Stimulated activated CD8-positive, alpha-beta memory T cell treated with anti-CD3 and anti-CD28 coated beads, Interleukin-2, amount 100 ng/mL, for 48 hours (primary cell): ENCODE data around the gene NR2C1.

Experiments used
- DNase-seq, 2 donors: peaks; one replicate each; pipeline ENCODE4 v3.0.0-alpha.2; 2020; ENCODE audit warnings: low read depth in 2 of 2

NR2C1 gene

DNA sequence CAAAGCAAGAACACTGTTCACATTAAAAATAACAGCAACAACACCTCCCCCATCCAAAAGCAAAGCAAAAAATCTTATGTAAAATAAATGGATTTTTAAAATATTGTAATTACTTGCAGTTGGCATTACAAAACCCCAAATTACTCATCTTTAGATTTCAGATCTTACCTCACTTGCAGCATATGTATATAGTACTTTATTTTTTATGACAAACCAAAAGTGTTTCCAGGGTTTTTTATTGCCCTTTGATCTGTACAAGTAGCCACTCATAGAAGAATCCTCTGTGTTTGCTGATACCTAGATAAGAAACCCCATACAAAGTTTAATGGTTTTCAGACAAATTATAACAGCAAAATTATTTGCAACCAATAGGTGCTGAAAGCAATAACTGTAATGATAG, 12.2 kb upstream of the NR2C1 start:
- DNase-seq: no peak

DNA sequence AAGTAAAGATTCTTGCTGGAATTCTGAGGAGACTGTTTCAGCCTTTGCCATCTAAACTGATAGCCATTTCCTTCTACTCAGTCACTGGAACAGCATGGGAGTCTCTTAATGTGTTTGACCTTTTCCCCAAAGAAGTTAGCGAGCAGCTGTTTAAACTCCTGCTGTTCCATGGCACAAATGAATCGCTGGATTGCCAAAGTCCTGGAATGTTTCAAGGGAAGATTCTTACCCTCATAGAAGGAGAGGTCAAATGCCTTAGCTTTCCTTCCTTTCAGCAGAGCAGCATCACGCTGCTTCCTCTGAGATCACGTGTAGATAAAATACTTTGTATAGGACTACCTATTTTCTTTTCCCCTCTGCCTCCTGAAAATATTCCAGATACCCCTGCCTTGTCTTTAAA, 10.5 kb upstream of the NR2C1 start:
- no peak for DNase-seq

DNA sequence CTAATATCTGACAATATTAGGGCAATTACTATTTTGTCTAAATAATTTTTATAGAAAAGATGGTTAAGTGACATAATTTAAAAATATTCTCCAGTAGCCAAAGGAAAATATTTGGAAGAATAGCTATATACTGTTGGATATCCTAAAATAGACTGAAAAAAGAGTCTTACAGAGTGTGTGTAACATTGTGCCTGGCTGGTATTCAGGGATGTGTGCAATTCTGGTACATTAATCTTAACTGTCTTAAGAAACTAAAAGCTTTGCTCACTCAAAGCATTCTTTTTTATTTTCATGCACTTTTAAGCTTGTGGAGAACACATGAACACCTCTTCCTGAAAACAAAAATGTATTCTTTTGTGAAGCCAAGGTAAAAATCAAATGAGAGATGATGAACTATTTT, 10.1 kb upstream of the NR2C1 start:
- no peak for DNase-seq

DNA sequence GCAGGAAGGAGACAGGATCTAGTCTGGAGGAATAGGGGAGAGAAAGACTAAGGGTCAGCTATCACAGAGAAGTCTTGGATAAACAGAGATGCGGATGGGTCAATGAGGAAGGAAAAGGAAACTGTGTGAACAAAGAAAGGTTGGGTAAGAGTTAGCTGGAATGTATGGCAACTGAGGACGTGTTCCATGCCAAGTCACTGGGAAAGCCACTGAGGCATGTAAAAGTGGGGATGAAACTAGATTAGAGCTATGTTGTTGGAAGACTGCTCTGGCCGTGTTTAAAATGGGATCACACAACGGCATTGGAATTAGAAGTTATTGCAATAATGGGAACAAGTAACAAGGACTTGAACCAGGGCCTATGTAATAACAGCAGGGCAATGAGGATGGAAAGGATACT, 3.9 kb upstream of the NR2C1 start:
- DNase-seq: no peak

DNA sequence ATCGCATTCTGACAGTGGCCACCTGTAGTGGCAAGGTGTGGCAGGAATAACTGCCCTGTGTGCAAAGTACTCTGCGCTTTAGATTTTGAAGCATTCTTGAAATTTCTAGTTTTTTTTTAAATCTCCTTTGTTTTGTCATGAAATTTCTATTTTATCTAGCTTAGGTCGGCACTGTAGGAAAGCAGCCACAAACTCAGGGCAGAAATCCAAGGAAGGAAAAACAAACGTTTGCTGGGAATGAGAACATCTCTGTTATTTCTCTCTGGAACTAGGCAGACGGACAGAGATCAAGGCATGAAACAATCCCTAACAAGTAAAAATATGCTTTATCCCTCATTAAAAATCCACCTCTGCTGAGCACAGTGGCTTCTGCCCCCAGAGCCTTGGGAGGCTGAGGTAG, 1.3 kb upstream of the NR2C1 start:
- no peak for DNase-seq

DNA sequence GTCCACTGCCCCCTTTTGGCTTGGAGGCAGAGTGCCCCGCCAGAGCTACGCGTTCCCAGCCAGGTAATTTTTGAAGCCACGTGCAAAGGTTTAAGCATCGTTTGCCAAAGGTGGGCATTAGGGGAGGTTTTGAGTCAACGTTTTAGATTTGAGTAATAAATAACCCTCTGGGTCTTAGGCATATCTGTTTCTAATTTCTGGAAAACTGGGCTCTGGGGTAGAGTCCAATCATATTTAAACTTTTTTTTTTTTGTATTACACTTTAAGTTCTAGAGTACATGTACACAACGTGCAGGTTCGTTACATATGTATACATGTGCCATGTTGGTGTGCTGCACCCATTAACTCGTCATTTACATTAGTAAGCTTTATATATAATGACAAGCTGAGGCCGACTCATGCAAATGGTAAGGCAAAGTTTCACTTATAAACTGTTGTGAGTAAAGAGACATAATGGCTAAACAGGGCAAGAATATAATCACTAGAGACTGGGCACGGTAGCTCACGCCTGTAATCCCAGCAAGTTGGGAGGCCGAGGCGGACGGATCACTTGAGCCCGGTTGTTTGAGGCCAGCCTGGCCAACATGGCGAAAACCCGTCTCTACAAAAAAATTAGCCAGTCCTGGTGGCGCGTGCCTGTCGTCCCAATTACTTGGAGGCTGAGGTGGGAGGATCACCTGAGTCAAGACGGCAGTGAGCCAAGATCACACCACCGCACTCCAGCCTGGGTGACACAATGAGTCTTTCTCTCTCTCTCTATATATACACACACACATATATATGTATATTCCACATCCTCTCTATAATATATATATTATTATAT, 491 bp upstream of the NR2C1 start:
- DNase-seq: peak in 1 of 2 donors; percentile 83

DNA sequence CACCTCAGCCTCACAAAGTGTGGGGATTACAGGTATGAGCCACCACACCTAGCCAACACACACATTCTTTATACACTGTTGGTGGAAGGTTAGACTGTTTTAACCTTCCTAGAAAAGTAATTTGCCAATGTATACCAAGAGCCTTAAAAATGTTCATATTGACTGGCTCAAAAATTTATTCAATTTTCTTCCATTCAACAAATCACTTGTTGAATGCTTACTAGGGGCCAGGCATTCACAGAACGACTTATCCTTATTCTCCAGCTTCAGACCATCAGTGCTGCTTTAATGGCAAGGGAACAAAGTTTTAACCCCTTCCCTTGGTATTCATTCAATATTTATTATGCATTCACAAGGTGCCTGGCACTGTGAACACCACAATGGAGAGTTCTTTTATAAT, 3.0 kb downstream of the NR2C1 start:
- no peak for DNase-seq

DNA sequence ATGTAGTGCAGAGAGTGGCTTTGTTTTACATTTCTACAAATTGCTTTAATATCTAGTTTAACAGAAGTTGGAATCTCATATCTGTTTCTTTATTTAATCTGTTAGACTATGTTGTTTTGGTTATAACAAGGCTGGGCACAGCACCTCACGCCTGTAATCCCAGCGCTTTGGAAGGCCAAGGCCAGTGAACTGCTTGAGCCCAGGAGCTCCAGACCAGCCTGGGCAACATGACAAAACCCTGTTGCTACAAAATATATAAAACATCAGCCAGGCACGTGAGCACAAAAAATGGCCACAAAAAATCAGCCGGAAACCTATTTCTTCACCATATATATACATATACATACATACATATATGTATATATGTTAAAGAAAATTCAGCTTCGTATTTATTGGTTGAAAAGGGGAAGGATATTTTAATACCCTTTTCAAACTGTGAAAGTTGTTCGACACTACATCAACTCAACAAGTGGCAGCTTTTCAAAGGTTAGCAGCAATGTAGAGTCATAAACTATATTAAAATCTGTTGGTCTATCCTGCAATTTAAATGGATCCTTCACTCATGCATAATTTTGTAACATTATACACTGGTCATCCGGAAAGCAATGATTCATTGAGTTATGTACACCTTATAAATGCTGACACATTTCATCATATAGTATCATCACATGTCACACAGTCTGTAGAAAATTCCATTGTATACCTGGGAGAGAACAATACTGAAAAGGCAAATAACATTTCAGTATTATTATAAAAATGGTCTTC, 7.1 kb downstream of the NR2C1 start:
- DNase-seq: no peak

DNA sequence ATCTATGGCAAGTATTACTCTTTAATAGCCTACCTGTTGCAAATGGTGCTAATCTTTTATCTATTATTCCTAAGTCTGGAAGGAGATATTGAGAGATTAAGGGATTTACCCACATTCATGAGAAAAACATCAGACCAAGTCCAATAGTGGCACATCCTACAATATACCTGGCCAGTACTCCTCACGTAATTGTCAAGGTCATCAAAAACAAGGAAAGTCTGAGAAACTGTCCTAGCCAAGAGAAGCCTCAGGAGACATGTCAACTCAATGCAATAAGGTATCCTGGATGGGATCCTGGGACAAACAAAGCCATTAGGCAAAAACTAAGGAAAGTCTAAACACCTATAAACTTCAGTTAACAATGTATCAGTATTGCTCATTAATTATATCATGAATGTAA, 12.5 kb downstream of the NR2C1 start:
- no peak for DNase-seq

DNA sequence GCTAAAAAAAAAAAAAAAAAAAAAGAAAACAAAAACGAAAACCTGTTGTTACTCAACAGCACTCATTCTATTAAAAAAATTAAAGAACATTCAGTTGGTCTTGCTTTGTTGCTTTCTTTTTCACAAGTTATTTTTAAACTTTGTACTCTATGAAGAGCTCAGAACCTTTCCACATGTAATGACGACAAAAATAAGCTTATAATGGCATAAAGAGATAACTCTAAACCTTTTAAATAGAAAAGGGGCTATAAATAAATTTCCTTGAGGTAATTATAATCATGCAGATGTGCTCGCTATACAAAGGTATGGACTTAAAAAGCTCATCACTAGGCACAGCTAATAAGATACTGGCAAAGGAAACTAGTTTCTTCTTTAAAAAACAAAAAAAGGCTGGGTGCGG, 13.4 kb downstream of the NR2C1 start:
- DNase-seq: no peak

DNA sequence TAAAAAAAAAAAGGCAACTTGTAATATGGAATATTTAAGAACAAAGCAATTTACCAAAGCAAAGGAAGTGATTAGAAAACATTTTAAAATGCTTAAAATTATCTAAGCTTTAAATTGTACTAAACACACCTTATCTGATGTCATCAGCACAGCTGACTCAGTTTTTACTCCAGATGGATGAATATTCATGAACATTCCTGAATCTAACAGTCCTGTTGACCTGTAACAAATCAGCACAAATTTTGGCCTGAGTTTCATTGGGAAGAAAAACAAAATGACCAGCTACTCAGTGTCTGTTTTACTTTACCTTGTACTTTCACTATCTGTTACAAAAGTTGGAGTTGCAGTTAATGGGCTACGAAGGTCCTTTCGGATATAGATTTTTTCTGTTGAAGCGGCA, 16.0 kb downstream of the NR2C1 start:
- DNase-seq: no peak

DNA sequence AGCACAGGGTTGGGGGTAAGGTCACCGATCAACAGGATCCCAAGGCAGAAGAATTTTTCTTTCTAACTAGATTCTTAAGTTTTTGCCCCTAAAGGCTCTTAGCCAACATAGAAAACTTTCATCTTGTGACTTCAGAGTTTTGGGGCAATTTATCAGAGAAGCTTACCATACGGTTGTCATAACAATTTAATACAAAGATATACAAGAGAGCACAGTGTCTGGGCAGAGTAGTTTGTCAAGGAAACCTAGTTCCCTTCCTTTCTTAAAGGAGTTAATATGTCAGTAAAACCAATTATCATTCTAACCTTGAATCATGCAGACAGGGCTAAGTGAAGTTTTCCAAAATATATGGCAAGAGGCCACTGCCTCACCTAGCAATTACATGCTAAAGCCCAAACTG, 18.4 kb downstream of the NR2C1 start:
- DNase-seq: no peak

DNA sequence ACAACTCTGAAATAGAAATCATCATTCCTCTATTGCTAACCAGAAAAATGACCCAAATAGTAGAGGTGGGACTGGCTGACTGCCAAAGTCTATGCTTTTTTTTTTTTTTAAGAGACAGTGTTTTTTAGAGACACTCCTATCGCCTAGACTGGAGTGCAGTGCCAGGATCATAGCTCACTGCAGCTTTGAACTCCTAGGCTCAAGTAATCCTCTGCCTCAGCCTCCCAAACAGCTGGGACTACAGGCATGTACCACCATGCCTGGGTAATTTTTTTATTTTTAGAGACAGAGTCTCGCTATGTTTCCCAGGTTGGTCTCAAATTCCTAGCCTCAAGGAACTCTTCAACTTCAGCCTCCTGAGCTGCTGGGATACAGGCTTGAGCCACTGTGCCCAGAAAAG, 19.2 kb downstream of the NR2C1 start:
- DNase-seq: no peak

DNA sequence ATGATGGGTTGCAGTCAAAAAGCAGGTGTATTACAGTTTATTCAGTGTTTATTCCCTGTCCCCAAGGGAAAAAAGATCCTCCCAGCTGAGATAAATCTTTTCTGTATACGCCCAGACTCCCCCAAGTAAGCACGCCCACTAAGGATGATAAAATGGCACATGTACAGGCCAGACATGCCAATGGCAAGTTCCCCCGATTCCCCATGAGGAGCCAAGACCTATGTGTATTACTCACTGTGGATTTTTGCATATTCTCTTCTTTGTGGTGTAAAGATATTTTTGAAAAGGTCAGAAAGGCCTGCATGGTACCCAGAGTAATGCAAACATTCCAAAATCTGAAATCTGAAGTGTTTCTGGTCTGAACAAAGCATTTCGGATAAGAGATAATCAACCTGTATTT, 22.2 kb downstream of the NR2C1 start:
- DNase-seq: no peak

DNA sequence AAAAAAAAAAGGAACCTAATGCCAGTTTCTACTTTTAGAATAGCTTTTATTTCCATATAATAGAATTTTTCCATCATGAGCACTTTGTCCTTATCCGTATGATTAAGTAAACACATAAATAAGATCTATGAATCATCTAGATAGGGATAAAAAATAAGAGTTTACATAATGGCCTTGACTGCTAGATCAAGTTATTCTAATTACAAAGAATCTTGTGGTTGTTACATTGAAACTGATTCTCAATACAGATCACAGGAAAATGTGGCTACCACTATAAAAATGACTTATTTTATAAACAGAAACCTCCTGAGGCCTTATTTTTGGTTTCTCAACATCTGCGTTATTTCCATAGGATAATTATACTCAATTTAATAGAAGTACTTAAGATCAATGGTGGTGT, 35.5 kb downstream of the NR2C1 start:
- no peak for DNase-seq

DNA sequence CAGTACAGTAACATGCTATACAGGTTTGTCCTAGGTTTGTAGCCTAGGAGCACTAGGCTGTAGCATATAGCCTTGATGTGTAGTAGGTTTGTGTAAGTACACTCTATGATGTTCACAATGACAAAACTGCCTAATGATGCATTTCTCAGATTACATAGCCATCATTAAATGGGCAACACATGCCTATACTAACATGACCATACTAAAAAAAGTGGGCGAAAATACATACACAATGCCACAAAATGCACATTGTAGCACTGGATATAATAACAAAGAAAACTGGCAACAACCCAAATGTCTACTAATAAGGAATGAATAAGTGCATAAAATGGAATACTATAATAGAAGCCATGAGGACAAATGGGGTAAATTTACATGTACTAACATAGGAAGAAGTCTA, 38.7 kb downstream of the NR2C1 start:
- no peak for DNase-seq

DNA sequence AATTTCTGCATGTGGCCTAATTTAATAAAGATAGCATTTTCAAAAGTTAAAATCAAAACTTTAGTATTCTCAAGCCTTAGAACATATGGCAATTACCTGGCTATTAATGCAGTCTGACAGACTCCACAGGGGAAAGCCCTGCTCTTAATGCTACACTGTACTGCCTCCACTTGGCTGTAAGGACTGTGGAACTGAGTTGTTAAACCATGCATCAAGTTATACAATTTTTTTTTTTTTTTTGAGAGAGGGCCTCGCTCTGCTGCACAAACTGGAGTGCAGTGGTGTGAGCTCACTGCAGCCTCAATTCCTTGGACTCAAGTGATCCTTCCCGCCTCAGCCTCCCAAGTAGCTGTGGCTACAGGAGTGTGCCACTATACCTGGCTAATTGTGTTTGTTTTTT, 50.9 kb downstream of the NR2C1 start:
- DNase-seq: no peak

DNA sequence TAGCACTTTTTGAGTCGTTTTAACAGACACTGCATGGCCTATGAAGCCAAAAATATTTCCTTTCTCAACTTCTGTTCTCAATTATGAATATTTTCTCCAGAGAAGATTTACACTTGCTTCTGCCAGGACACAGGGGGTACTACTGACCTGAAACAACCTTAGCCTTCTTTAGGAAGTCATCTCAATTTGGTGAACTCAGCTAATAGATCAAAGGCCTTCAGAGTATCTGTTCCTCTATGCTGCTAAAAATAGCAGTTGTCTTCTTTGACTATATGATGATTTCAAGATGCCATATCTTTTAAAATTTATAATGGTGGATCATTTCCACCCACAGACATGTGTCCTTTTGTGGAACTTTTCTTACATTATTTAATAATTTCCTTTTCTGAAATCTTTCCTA, 55.9 kb downstream of the NR2C1 start:
- no peak for DNase-seq

DNA sequence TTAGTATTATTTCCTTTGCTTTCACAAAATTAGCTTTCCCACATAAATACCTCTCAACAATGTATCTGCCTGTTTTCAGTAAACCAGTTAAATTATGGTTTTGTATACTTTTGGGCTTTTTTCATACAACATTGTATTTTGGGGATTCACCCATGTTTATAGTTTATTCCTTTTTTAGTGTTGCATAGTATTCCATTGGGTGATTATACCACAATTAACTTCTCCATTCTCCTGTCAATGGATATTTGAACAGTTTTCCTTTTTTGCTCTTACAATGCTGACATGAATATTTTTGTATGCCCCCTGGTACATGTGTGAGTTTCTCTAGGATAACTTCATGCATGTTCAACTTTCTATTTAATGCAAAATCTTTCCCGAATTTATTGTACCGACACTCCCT, 57.3 kb downstream of the NR2C1 start:
- no peak for DNase-seq

DNA sequence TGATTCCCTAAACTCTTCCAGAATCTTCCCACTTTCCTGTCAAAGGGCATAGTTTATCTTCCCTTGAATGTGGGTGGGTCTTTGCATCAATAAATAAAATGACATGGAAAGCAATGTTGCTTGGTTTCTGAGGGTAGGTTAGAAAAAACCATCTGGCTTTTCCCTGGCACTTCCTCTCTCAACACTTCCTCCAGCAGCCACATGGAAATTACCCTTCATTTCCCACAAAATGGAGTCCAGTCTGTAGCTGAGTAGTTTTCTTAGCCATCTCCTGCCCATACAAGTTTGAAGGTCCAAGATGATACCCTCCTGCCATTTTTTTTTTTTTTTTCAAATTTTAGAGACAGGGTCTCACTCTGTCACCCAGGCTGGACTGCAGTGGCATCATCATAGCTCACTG, 58.9 kb downstream of the NR2C1 start:
- DNase-seq: no peak

DNA sequence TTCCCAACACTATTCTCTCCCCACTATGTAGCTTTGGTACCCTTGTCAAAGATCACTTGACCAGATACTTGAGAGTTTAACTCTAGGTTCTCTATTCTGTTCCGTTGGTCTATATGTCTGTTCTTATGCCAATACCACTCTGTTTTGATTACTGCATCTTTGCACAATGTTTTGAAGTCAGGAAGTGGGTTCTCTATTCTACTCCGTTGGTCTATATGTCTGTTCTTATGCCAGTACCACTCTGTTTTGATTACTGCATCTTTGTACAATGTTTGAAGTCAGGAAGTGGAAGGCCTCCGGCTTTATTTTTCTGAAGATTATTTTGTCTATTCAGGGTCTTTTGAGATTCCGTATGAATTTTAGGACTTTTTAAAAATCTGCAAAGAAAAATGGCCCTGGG, 67.2 kb downstream of the NR2C1 start:
- no peak for DNase-seq

DNA sequence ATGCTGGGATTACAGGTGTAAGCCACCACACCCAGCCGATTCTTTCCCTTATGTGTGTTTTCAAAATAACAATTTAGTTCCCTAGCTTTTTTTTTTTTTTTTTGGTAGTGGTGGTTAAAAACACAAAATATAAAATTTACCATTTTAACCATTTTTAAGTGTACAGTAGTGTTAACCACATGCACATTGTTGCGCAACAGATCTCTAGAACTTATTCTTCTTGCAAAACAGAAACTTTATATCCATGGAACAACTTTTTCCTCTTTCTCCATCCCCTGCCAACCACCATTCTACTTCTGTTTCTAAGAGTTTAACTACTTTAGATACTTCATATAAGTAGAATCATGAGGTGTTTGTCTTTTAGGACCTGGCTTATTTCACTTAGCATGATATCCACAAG, 68.8 kb downstream of the NR2C1 start:
- DNase-seq: no peak

DNA sequence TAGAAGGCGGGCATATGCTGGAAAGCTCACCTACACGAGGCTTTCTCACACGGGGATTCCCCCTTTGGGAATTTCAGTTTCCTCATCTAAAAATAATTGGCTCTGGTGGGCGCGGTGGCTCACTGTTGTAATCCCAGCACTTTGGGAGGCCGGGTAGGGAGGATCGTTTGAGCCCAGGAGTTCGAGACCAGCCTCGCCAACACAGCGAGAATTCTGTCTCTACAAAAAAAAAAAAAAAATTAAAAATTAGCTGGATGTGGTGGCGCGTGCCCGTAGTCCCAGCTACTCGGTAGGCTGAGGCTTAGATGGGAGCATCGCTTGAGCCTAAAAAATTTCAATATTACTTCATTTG, 69.5 kb downstream of the NR2C1 start:
- no peak for DNase-seq
